Hepatocyte (in vitro differentiated cells): Measurements from ENCODE around the gene LRCH1.

Experiments used
- EZH2 ChIP-seq: fragments of 200-600 bp; sonication (generic); IDR thresholded peaks from 2 replicates; pipeline ENCODE4 v1.6.1; 2016; ENCODE audit warnings: antibody characterized with exemption, mild to moderate bottlenecking, borderline replicate concordance
- EZH2phosphoT487 ChIP-seq: fragments of 200-600 bp; sonication (generic); IDR thresholded peaks from one replicate; pipeline ENCODE4 v1.6.1; 2018; ENCODE audit warnings: antibody characterized with exemption, mild to moderate bottlenecking, low read depth, moderate library complexity; ENCODE audit not compliant: unreplicated experiment, severe bottlenecking
- TF ChIP-seq, protein P1 (sequence below): fragments of 200-600 bp; sonication (generic); IDR thresholded peaks from 2 replicates; pipeline ENCODE4 v1.5.1; 2016; ENCODE audit warnings: antibody characterized with exemption, mild to moderate bottlenecking; ENCODE audit not compliant: poor library complexity

- TF ChIP-seq, protein P1, sequence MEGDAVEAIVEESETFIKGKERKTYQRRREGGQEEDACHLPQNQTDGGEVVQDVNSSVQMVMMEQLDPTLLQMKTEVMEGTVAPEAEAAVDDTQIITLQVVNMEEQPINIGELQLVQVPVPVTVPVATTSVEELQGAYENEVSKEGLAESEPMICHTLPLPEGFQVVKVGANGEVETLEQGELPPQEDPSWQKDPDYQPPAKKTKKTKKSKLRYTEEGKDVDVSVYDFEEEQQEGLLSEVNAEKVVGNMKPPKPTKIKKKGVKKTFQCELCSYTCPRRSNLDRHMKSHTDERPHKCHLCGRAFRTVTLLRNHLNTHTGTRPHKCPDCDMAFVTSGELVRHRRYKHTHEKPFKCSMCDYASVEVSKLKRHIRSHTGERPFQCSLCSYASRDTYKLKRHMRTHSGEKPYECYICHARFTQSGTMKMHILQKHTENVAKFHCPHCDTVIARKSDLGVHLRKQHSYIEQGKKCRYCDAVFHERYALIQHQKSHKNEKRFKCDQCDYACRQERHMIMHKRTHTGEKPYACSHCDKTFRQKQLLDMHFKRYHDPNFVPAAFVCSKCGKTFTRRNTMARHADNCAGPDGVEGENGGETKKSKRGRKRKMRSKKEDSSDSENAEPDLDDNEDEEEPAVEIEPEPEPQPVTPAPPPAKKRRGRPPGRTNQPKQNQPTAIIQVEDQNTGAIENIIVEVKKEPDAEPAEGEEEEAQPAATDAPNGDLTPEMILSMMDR = no peak
- TF ChIP-seq EZH2 (no peak), EZH2phosphoT487 (no peak)
Observed at GRCh38 chr13:46622630-46623256, 69.8 kb downstream of the LRCH1 start.
